B cell (primary cell): ENCODE measurements around the gene MRPL55. TPM values are rescaled to one million over a fixed set of nuclear protein-coding genes. Genes with fewer than 3 reads are reported as not detected.

ENCODE experiments used
- ATAC-seq: fragments of 200-7000 bp; cut with Tn5 transposase; one replicate; pipeline ENCODE4 v1.10.0; 2021; ENCODE audit warnings: low read depth, mild to moderate bottlenecking, moderate number of reproducible peaks, moderate library complexity
- CTCF ChIA-PET: fragments of 350-600 bp; sonication (Branson Sonifier 250); formaldehyde crosslinking; loops from one replicate; lab custom pipeline; 2021; ENCODE audit warnings: antibody characterized with exemption, inconsistent platforms; lab: Charles Lee
- POLR2A ChIA-PET: fragments of 350-600 bp; sonication (Branson Sonifier 250); formaldehyde crosslinking; loops from one replicate; lab custom pipeline; 2021; ENCODE audit warnings: antibody characterized with exemption; lab: Charles Lee
- DNase-seq: peaks from one replicate; pipeline ENCODE4 v3.0.0; 2013
- H2AFZ ChIP-seq: 2 replicates; pipeline ENCODE4 v1.6.1; 2012; ENCODE audit warnings: mild to moderate bottlenecking, low read depth, low read length; ENCODE audit not compliant: insufficient read depth, poor library complexity, severe bottlenecking
- H3K27ac ChIP-seq, 2 donors: 1 replicate in 1 of 2; 2 replicates in 1 of 2; pipeline ENCODE4 v1.5.1; 2012 to 2013; ENCODE audit warnings: low read length in 2 of 2, mild to moderate bottlenecking in 2 of 2, moderate library complexity in 1 of 2
- H3K27me3 ChIP-seq, 4 experiments: fragments of 200-600 bp in 1 of 4; sonication (generic) in 1 of 4; replicated peaks in 1 of 4; 1 replicate in 2 of 4; 2 replicates in 2 of 4; pipeline versions ENCODE4 v1.6.1 to v1.7.0; 2013 to 2016; ENCODE audit warnings: low read length in 3 of 4, mild to moderate bottlenecking in 2 of 4, mixed read lengths in 1 of 4, moderate library complexity in 1 of 4; ENCODE audit not compliant: insufficient read depth in 4 of 4, control insufficient read depth in 3 of 4; ENCODE audit errors: control extremely low read depth in 1 of 4
- H3K36me3 ChIP-seq, 2 experiments: replicated peaks in 1 of 2; 1 replicate in 1 of 2; 2 replicates in 1 of 2; pipeline versions ENCODE4 v1.6.1 to v1.7.1; 2013; ENCODE audit warnings: low read length in 1 of 2; ENCODE audit not compliant: insufficient read depth in 2 of 2, control insufficient read depth in 1 of 2; ENCODE audit errors: control extremely low read depth in 1 of 2, extremely low read depth in 1 of 2
- H3K4me1 ChIP-seq, 2 donors: fragments of 200-600 bp in 1 of 2; sonication (generic) in 1 of 2; 1 replicate in 1 of 2; 2 replicates in 1 of 2; pipeline versions ENCODE4 v1.5.1 to v1.6.1; 2013 to 2017; ENCODE audit warnings: low read length in 2 of 2; ENCODE audit not compliant: control insufficient read depth in 2 of 2, insufficient read depth in 2 of 2
- H3K4me2 ChIP-seq: replicated peaks from 2 replicates; pipeline ENCODE3; 2012; ENCODE audit warnings: mild to moderate bottlenecking, low read depth, low read length; ENCODE audit not compliant: poor library complexity, severe bottlenecking
- H3K4me3 ChIP-seq, 5 experiments: fragments of 200-600 bp in 1 of 5; sonication (generic) in 1 of 5; 1 replicate in 3 of 5; 2 replicates in 2 of 5; pipeline versions ENCODE4 v1.5.1 to v1.7.0; 2011 to 2016; ENCODE audit warnings: low read length in 4 of 5, mild to moderate bottlenecking in 4 of 5, low read depth in 2 of 5, control low read depth in 1 of 5, moderate library complexity in 1 of 5; ENCODE audit not compliant: insufficient read depth in 1 of 5; ENCODE audit errors: control extremely low read depth in 1 of 5, extremely low read depth in 1 of 5
- H3K79me2 ChIP-seq: fragments of 200-600 bp; sonication (generic); one replicate; pipeline ENCODE4 v1.6.0; 2016; ENCODE audit warnings: low read length; ENCODE audit not compliant: control insufficient read depth, insufficient read depth
- H3K9ac ChIP-seq: fragments of 200-600 bp; sonication (generic); 2 replicates; pipeline ENCODE4 v1.6.1; 2017; ENCODE audit warnings: mild to moderate bottlenecking, low read length, moderate library complexity
- H3K9me3 ChIP-seq, 3 donors: one replicate each; pipeline versions ENCODE4 v1.6.1 to v1.7.1; 2013; ENCODE audit warnings: low read length in 2 of 3; ENCODE audit not compliant: control insufficient read depth in 2 of 3, insufficient read depth in 1 of 3; ENCODE audit errors: control extremely low read depth in 1 of 3
- H4K20me1 ChIP-seq: 2 replicates; pipeline ENCODE4 v1.6.0; 2012; ENCODE audit warnings: mild to moderate bottlenecking, low read length; ENCODE audit not compliant: insufficient read depth, control insufficient read depth, poor library complexity, severe bottlenecking
- H3K27ac Mint-ChIP-seq: one replicate; pipeline ENCODE4 v1.8.0; 2021; ENCODE audit warnings: mixed read lengths
- H3K27me3 Mint-ChIP-seq: one replicate; pipeline ENCODE4 v1.8.0; 2021; ENCODE audit warnings: mixed read lengths
- H3K4me1 Mint-ChIP-seq: one replicate; pipeline ENCODE4 v1.8.0; 2021; ENCODE audit warnings: mixed read lengths
- H3K4me3 Mint-ChIP-seq: one replicate; pipeline ENCODE4 v1.8.0; 2021; ENCODE audit warnings: mixed read lengths
- H3K9me3 Mint-ChIP-seq: one replicate; pipeline ENCODE4 v1.8.0; 2022; ENCODE audit warnings: mixed read lengths; ENCODE audit not compliant: insufficient read depth
- CTCF ChIP-seq: fragments of 200-600 bp; IDR thresholded peaks from one replicate; pipeline ENCODE4 v1.8.0; 2022; ENCODE audit warnings: antibody characterized with exemption, mild to moderate bottlenecking
- EZH2 ChIP-seq: IDR thresholded peaks from 2 replicates; pipeline ENCODE4 v1.6.1; 2012; ENCODE audit warnings: borderline replicate concordance, low read depth, mild to moderate bottlenecking, moderate library complexity, low read length; ENCODE audit not compliant: insufficient read depth, poor library complexity, severe bottlenecking
- WGBS: methylation state at CpG from one replicate; pipeline ENCODE4 v1.1.5; 2013; ENCODE audit warnings: missing lambda C conversion rate; ENCODE audit not compliant: insufficient coverage; 5-methylcytosine and 5-hydroxymethylcytosine counted together
- intact Hi-C: fragments of 100-400 bp; cut with micrococcal nuclease; formaldehyde crosslinking; loops from one replicate; pipeline ENCODE4 v1.10.0; 2022
- polyA plus RNA-seq: library from polyadenylated mRNA; depleted of rRNA; stranded (reverse); fragments of >200 nt; gene quantifications from 2 replicates; pipeline ENCODE4 v1.2.3, GENCODE V29; 2012
- total RNA-seq, 2 donors: library from RNA; stranded (reverse); fragments of 120-200 nt in 1 of 2; gene quantifications; 1 replicate in 1 of 2; 2 replicates in 1 of 2; pipeline versions ENCODE4 v1.2.3 to v1.2.4, GENCODE V29; 2013 to 2022

Gene MRPL55
- total and polyA plus RNA-seq, 2 donors (not counting 1 experiment from before 2014, with no cell fraction given), result 38.9 to 297 TPM

- H3K27ac ChIP-seq, result no peak overlapping the region
- Mint-ChIP-seq H3K27me3 (peaks cover 15% of the 10 kb centered on the region), H3K9me3 (no peaks in the 10 kb centered on the region), H3K4me1 (peaks cover 10% of the 10 kb centered on the region), H3K27ac (no peak overlapping the region), H3K4me3 (no peak overlapping the region)
- H3K27me3 ChIP-seq, result peaks cover 0 to 99% (median 52%) of the 10 kb centered on the region in 4 experiments
- ATAC-seq (no peak), DNase-seq (no peak)
- no peaks in the 10 kb centered on the region for H3K36me3 ChIP-seq
- CTCF ChIA-PET, result no interaction called here
- H3K9ac ChIP-seq, result no peak overlapping the region
- H3K4me1 ChIP-seq, result peaks cover 23 to 35% of the 10 kb centered on the region in 2 donors
- H2AFZ ChIP-seq, result no peak overlapping the region
- no peaks in the 10 kb centered on the region for H3K79me2 ChIP-seq
- no peak overlapping the region for H3K4me3 ChIP-seq
- no peak for TF ChIP-seq EZH2
- TF ChIP-seq CTCF, result no peak
- H3K9me3 ChIP-seq, result peaks cover 0 to 46% (median 0%) of the 10 kb centered on the region in 3 donors
- 89% methylated on average over 14 of the region's 15 CpGs for WGBS
- no peaks in the 10 kb centered on the region for H4K20me1 ChIP-seq
- intact Hi-C loops, result no loop called here
- no peak overlapping the region for H3K4me2 ChIP-seq
- POLR2A ChIA-PET, result no interaction called here
Observed at GRCh38 chr1:228063251-228064191, 45.6 kb downstream of the MRPL55 start.

GRCh38 chr1:228062812-228063211 lies 46.3 kb downstream of the MRPL55 start:
- TF ChIP-seq EZH2 (no peak), CTCF (no peak)
- Mint-ChIP-seq H3K27me3 (peaks cover 21% of the 10 kb centered on the region), H3K27ac (no peak overlapping the region), H3K4me1 (peaks cover 10% of the 10 kb centered on the region), H3K4me3 (no peak overlapping the region), H3K9me3 (no peaks in the 10 kb centered on the region)
- H3K36me3 ChIP-seq, result no peaks in the 10 kb centered on the region
- no peak for ATAC-seq
- ChIA-PET CTCF (no interaction called here), POLR2A (no interaction called here)
- H3K27me3 ChIP-seq, result peaks cover 0 to 94% (median 52%) of the 10 kb centered on the region in 4 experiments
- H3K79me2 ChIP-seq, result no peaks in the 10 kb centered on the region
- no peak for DNase-seq
- no peak overlapping the region for H3K4me3 ChIP-seq
- H3K9ac ChIP-seq, result no peak overlapping the region
- WGBS, result 65% methylated on average over 4 of the region's 4 CpGs
- intact Hi-C loops, result no loop called here
- no peak overlapping the region for H2AFZ ChIP-seq
- peaks cover 0 to 52% (median 0%) of the 10 kb centered on the region in 3 donors for H3K9me3 ChIP-seq
- H3K4me1 ChIP-seq, result peaks cover 23 to 35% of the 10 kb centered on the region in 2 donors
- H3K27ac ChIP-seq, result no peak overlapping the region
- H3K4me2 ChIP-seq, result no peak overlapping the region
- H4K20me1 ChIP-seq, result no peaks in the 10 kb centered on the region
